GM10248 (cell line): Measurements from ENCODE around the gene HSPA14.
A peak's percentile ranks its signal among the peaks of the same experiment; 100 is the strongest.
"Not testable (repeated sequence)": the region's sequence is repeated elsewhere in the genome, so short reads cannot be mapped to it uniquely, and the experiment has no call there.

Experiments
- CTCF ChIA-PET: fragments of 300-600 bp; sonication (Branson Sonifier 250); formaldehyde crosslinking; extraction: SDS; loops from one replicate; lab custom pipeline; 2021; ENCODE audit warnings: antibody characterized with exemption; lab: Yijun Ruan, JAX
- POLR2A ChIA-PET: fragments of 350-650 bp; sonication (Branson Sonifier 250); formaldehyde crosslinking; extraction: SDS; loops from one replicate; lab custom pipeline; 2020; ENCODE audit warnings: antibody characterized with exemption; lab: Yijun Ruan, JAX
- DNase-seq: peaks from one replicate; pipeline ENCODE4 v3.0.0; 2012; ENCODE audit errors: extremely low spot score
- TF ChIP-seq, protein P1 (sequence below): IDR thresholded peaks from 2 replicates; pipeline ENCODE4 v1.5.1; 2012; ENCODE audit warnings: mild to moderate bottlenecking, low read depth; ENCODE audit errors: extremely low read depth, missing control alignments, control extremely low read depth

Gene HSPA14

DNA sequence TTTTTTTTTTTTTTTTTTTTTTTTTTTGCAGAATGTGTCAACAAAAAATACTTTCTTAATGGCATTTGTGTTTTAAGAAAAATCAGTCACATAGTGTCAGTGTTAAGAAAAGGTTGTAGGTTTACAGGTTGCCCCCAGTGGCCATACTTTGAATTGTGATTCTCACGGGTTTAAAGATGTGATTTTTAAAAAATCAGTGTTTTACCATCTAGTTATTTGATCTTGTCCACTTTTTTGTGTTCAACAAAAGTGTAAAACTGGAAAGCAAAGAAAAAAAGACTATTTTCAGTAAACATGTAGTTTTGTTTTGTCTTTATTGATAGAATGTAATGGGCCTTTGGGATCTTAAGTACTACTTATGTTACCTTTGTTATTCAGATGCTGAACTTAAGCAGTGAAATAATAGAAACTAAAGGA is 66.2 kb downstream of the HSPA14 start:
- POLR2A ChIA-PET = no interaction called here
- DNase-seq = peak; percentile 33
- TF ChIP-seq, protein P1, sequence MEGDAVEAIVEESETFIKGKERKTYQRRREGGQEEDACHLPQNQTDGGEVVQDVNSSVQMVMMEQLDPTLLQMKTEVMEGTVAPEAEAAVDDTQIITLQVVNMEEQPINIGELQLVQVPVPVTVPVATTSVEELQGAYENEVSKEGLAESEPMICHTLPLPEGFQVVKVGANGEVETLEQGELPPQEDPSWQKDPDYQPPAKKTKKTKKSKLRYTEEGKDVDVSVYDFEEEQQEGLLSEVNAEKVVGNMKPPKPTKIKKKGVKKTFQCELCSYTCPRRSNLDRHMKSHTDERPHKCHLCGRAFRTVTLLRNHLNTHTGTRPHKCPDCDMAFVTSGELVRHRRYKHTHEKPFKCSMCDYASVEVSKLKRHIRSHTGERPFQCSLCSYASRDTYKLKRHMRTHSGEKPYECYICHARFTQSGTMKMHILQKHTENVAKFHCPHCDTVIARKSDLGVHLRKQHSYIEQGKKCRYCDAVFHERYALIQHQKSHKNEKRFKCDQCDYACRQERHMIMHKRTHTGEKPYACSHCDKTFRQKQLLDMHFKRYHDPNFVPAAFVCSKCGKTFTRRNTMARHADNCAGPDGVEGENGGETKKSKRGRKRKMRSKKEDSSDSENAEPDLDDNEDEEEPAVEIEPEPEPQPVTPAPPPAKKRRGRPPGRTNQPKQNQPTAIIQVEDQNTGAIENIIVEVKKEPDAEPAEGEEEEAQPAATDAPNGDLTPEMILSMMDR = peak; percentile 36
- CTCF ChIA-PET = interaction anchor here (1.2 to 2.5 kb wide), 7 partner anchors 13 to 43 kb away, joined by 3 to 10 read pairs (median 4); no protein-coding TSS in a partner anchor

DNA sequence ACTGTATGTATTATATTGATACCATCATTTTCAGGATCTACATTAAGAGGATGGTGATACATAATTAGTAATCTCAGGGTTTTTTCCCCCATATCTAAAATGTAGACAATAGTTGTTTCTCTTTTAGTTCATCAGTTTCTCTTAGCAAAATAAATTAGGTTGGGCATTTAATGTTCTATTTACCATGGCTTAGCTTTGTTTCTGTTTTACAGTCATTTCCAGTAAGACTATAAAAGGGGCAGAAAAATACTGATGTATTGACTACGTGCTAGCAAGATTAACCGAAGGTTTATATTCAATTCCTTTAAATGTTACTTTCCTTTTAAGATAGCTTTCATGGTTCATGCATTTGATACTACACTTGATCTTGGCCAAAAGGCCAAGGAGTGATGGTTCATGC is 66.8 kb downstream of the HSPA14 start:
- no peak for DNase-seq
- POLR2A ChIA-PET = no interaction called here
- TF ChIP-seq, protein P1 = no peak
- CTCF ChIA-PET = interaction anchor here (1.2 to 2.5 kb wide), 9 partner anchors 13 to 368 kb away, joined by 3 to 9 read pairs (median 5); no protein-coding TSS in a partner anchor

DNA sequence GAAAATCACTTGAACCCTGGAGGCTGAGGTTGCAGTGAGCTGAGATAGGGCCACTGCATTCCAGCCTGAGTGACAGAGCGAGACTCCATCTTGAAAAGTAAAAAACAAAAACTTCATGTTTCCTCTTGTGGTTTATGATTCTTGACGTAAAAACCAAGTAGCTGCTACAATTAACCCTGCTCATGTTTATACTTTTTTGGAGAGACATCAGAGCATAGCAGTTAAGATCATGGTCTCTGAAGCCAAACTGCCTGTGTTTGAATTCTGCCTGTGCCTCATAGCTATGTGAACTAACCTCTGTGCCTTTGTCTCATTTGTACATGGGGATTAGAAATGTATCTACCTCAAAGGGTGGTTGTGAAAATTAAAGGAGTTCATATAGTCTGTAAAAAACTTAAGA is 67.8 kb downstream of the HSPA14 start:
- ChIA-PET CTCF (interaction anchor here (1.2 to 2.2 kb wide), 7 partner anchors 14 to 369 kb away, joined by 3 to 5 read pairs (median 5); no protein-coding TSS in a partner anchor), POLR2A (no interaction called here)
- TF ChIP-seq, protein P1 = no peak
- DNase-seq = no peak

DNA sequence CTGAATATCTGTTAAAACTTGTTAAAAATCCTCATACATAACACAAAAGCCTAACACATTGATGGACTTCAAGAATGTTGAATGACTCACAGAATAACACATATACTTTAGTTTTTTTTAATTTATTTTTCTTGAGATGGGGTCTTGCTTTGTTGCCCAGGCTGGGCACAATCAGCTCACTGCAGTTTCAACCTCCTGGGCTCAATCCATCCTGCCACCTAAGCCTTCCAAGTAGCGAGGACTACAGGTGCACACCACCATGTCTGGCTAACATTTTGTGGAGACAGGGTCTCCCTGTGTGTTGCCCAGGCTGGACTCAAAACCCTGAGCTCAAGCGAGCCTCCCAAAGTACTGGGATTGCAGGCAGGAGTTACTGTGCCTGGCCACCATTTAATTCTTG is 68.7 kb downstream of the HSPA14 start:
- DNase-seq = no peak
- TF ChIP-seq, protein P1 = no peak
- POLR2A ChIA-PET = no interaction called here
- CTCF ChIA-PET = interaction anchor here (1.3 kb wide), 1 partner anchor 24 kb away, joined by 4 read pairs; no protein-coding TSS in a partner anchor

DNA sequence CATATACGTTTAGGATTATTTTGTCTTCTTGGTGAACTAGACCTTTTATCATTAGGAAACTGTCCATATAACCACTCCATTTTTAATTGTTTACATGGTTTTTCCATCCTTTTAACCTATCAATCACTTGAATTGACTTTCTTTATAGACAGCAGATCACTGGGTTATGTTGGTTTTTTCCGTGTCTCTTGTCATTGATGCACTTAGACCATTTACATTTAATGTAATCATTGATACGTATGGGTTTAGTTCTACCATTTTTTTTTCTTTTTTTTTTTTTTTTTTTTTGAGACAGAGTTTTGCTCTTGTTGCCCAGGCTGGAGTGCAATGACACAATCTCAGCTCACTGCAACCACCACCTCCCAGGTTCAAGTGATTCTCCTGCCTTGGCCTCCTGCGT is 69.5 kb downstream of the HSPA14 start:
- CTCF ChIA-PET = interaction anchor here (1.3 kb wide), 2 partner anchors 24 to 29 kb away, joined by 3 to 4 read pairs; partner anchors contain the start of gene SUV39H2
- DNase-seq, POLR2A ChIA-PET: not testable (repeated sequence)

DNA sequence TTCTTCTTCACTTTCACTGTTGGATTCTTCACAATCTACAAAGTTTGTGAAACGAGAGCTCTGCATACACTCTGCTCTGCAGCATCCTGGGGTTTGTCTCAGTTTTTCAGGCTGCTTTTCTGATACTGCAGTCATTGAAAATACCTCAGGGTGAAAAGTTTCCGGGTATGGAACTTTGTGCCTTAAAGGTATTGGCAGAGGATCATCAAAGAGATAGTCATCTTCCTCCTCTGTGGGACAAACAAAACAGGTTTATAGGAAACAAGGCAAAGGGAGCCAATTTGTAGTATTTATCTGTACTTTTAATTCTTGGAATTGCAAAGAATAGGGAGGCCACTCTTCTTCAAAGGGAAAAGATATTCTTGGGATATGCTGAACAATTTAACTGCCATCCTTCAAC is 71.0 kb downstream of the HSPA14 start:
- CTCF ChIA-PET = interaction anchor here (1.1 to 1.3 kb wide), 3 partner anchors 24 to 40 kb away, joined by 3 read pairs; partner anchors contain the start of gene SUV39H2
- no peak for DNase-seq
- TF ChIP-seq, protein P1 = no peak

DNA sequence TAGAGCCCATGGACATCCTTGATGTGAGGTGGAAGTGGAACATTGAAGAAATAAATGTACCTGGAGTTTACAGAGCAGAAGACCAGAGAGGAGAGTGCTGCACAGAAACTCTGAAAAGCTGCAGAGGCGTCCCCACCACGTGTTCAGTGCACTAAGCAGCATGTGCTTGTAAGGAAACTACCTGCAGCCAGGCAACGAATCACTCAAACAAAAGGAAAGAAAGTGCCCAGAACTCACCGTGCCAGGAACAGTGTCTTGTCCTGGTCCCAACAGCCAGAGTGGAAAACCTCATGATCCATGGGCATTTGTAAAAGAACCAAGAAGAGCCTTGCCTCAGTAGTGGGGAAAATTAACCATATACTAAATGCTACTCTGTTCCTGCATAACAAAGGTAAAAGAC is 72.8 kb downstream of the HSPA14 start:
- CTCF ChIA-PET = interaction anchor here (0.6 to 1.2 kb wide), 2 partner anchors 11 to 13 kb away, joined by 3 to 4 read pairs; no protein-coding TSS in a partner anchor
- TF ChIP-seq, protein P1 = no peak
- POLR2A ChIA-PET = no interaction called here

More for the DNA sequence above, 71.0 kb downstream of the HSPA14 start:
- POLR2A ChIA-PET = no interaction called here

More for the DNA sequence above, 72.8 kb downstream of the HSPA14 start:
- DNase-seq = no peak
